IMR-90 (cell line): Measurements from ENCODE around the gene GLRB.

Experiments used
- BHLHE40 ChIP-seq: fragments of 150-350 bp; IDR thresholded peaks from 2 replicates; pipeline ENCODE4 v1.6.1; 2016; ENCODE audit warnings: mild to moderate bottlenecking, low read depth, low read length
- CEBPB ChIP-seq: IDR thresholded peaks from 2 replicates; pipeline ENCODE4 v1.6.1; 2012; ENCODE audit warnings: low read depth, low read length, improper control_type of control experiment
- POLR2A ChIP-seq: IDR thresholded peaks from 2 replicates; pipeline ENCODE4 v1.6.1; 2012; ENCODE audit warnings: mild to moderate bottlenecking, low read depth, low read length
- RFX5 ChIP-seq: IDR thresholded peaks from 2 replicates; pipeline ENCODE4 v1.8.0; 2012; ENCODE audit warnings: low read depth, mild to moderate bottlenecking, low read length, moderate library complexity
- TF ChIP-seq, protein P1 (sequence below): conservative IDR thresholded peaks from 2 replicates; pipeline ENCODE4 v1.5.1; 2012; ENCODE audit warnings: mild to moderate bottlenecking, low read depth, low read length, improper control_type of control experiment

DNA sequence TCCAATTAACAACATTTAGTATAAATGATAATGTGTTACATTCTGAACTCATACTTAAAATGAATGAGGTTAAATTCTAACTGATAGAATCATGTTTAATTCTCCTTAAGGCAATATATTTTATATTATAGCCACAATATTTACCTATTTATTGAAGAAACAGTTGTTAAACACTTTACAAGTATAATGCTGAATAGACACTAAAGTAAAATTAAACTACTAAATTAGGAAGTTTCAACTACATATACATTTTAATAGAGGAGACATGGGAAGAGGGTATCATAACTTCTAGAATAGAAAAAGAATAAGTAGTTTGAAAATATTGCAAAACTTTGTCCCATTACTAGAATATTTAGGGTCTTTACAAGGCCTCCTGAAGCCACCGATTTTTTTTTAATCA lies 108.3 kb downstream of the GLRB start:
- TF ChIP-seq, protein P1, sequence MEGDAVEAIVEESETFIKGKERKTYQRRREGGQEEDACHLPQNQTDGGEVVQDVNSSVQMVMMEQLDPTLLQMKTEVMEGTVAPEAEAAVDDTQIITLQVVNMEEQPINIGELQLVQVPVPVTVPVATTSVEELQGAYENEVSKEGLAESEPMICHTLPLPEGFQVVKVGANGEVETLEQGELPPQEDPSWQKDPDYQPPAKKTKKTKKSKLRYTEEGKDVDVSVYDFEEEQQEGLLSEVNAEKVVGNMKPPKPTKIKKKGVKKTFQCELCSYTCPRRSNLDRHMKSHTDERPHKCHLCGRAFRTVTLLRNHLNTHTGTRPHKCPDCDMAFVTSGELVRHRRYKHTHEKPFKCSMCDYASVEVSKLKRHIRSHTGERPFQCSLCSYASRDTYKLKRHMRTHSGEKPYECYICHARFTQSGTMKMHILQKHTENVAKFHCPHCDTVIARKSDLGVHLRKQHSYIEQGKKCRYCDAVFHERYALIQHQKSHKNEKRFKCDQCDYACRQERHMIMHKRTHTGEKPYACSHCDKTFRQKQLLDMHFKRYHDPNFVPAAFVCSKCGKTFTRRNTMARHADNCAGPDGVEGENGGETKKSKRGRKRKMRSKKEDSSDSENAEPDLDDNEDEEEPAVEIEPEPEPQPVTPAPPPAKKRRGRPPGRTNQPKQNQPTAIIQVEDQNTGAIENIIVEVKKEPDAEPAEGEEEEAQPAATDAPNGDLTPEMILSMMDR = no peak
- TF ChIP-seq BHLHE40 (no peak), POLR2A (no peak), RFX5 (no peak), CEBPB (no peak)
